Neural progenitor cell (in vitro differentiated cells): ENCODE measurements around the gene DCAF7. TPM values are rescaled to one million over a fixed set of nuclear protein-coding genes. Genes with fewer than 3 reads are reported as not detected.

Experiments
- DNase-seq: peaks from one replicate; pipeline ENCODE4 v3.0.0-alpha.2; 2016; ENCODE audit warnings: low spot score
- H2AFZ ChIP-seq: fragments of 200-600 bp; sonication (generic); replicated peaks from 2 replicates; pipeline ENCODE4 v1.6.1; 2016; ENCODE audit warnings: antibody characterized with exemption
- H3F3A ChIP-seq: fragments of 200-600 bp; sonication (generic); 2 replicates; pipeline ENCODE4 v1.6.1; 2016; ENCODE audit warnings: antibody characterized with exemption, low read depth
- H3K27ac ChIP-seq: fragments of 200-600 bp; sonication (generic); 2 replicates; pipeline ENCODE4 v1.5.1; 2016; ENCODE audit warnings: mild to moderate bottlenecking
- H3K27me3 ChIP-seq: fragments of 200-600 bp; sonication (generic); 2 replicates; pipeline ENCODE4 v1.6.1; 2016; ENCODE audit warnings: mild to moderate bottlenecking, moderate library complexity
- H3K36me3 ChIP-seq: fragments of 200-600 bp; sonication (generic); 2 replicates; pipeline ENCODE4 v1.5.1; 2016
- H3K4me1 ChIP-seq: fragments of 200-600 bp; sonication (generic); 2 replicates; pipeline ENCODE4 v1.6.1; 2016; ENCODE audit warnings: mixed run types
- H3K4me2 ChIP-seq: fragments of 200-600 bp; sonication (generic); 2 replicates; pipeline ENCODE4 v1.6.1; 2016
- H3K4me3 ChIP-seq: fragments of 200-600 bp; sonication (generic); 2 replicates; pipeline ENCODE4 v1.5.1; 2016
- H3K79me2 ChIP-seq: fragments of 200-600 bp; sonication (generic); 2 replicates; pipeline ENCODE4 v1.6.1; 2016; ENCODE audit warnings: low read depth
- H3K9ac ChIP-seq: fragments of 200-600 bp; sonication (generic); 2 replicates; pipeline ENCODE4 v1.6.1; 2016
- H3K9me3 ChIP-seq: fragments of 200-600 bp; sonication (generic); 2 replicates; pipeline ENCODE4 v1.5.1; 2016; ENCODE audit warnings: low read depth
- H4K20me1 ChIP-seq: fragments of 200-600 bp; sonication (generic); 2 replicates; pipeline ENCODE4 v1.6.1; 2016; ENCODE audit warnings: low read depth
- H3K27ac Mint-ChIP-seq: 3 replicates; pipeline ENCODE4 v1.8.0; 2021; ENCODE audit warnings: mixed read lengths
- H3K27me3 Mint-ChIP-seq: 2 replicates; pipeline ENCODE4 v1.8.0; 2022; ENCODE audit warnings: low read depth, mild to moderate bottlenecking, inconsistent platforms, moderate library complexity, mixed read lengths; ENCODE audit not compliant: insufficient read depth
- H3K36me3 Mint-ChIP-seq: 3 replicates; pipeline ENCODE4 v1.8.0; 2021; ENCODE audit warnings: mixed read lengths
- H3K4me1 Mint-ChIP-seq: 3 replicates; pipeline ENCODE4 v1.8.0; 2021; ENCODE audit warnings: mixed read lengths
- H3K4me3 Mint-ChIP-seq: 3 replicates; pipeline ENCODE4 v1.8.0; 2021; ENCODE audit warnings: mild to moderate bottlenecking, moderate library complexity, mixed read lengths
- H3K9me3 Mint-ChIP-seq: 3 replicates; pipeline ENCODE4 v1.8.0; 2020; ENCODE audit warnings: mixed read lengths
- CTCF ChIP-seq: fragments of 200-600 bp; sonication (generic); IDR thresholded peaks from 2 replicates; pipeline ENCODE4 v1.5.1; 2017; ENCODE audit warnings: antibody characterized with exemption, mild to moderate bottlenecking
- EZH2 ChIP-seq: fragments of 200-600 bp; sonication (generic); IDR thresholded peaks from 2 replicates; pipeline ENCODE4 v1.6.1; 2017; ENCODE audit warnings: antibody characterized with exemption, mild to moderate bottlenecking, moderate library complexity
- EZH2phosphoT487 ChIP-seq: fragments of 200-600 bp; sonication (generic); IDR thresholded peaks from 2 replicates; pipeline ENCODE4 v1.6.1; 2017; ENCODE audit warnings: antibody characterized with exemption
- total RNA-seq: library from RNA; depleted of rRNA; stranded (reverse); fragments of >200 nt; gene quantifications from 2 replicates; pipeline ENCODE4 v1.2.3, GENCODE V29; 2015; ENCODE audit warnings: low replicate concordance

Gene DCAF7
- total RNA-seq, 1 donor from 2014 or later, result 56.5 TPM

- TF ChIP-seq EZH2phosphoT487 (no peak), EZH2 (no peak), CTCF (no peak)
- Mint-ChIP-seq H3K4me1 (no peaks in the 10 kb centered on the region), H3K27ac (no peak overlapping the region), H3K27me3 (no peaks in the 10 kb centered on the region), H3K4me3 (no peak overlapping the region), H3K36me3 (peaks cover 1% of the 10 kb centered on the region), H3K9me3 (no peaks in the 10 kb centered on the region)
- Histone ChIP-seq H3K27ac (no peak overlapping the region), H4K20me1 (peaks cover 75% of the 10 kb centered on the region), H3K79me2 (peaks cover 96% of the 10 kb centered on the region), H3K27me3 (no peaks in the 10 kb centered on the region), H3K36me3 (no peaks in the 10 kb centered on the region), H3K4me2 (no peak overlapping the region), H3K9ac (no peak overlapping the region), H3K4me3 (no peak overlapping the region), H3F3A (no peaks in the 10 kb centered on the region), H3K9me3 (no peaks in the 10 kb centered on the region), H2AFZ (no peak overlapping the region), H3K4me1 (no peaks in the 10 kb centered on the region)
- DNase-seq, result no peak
Observed at GRCh38 chr17:63563339-63563738, 13.1 kb downstream of the DCAF7 start.

DNA sequence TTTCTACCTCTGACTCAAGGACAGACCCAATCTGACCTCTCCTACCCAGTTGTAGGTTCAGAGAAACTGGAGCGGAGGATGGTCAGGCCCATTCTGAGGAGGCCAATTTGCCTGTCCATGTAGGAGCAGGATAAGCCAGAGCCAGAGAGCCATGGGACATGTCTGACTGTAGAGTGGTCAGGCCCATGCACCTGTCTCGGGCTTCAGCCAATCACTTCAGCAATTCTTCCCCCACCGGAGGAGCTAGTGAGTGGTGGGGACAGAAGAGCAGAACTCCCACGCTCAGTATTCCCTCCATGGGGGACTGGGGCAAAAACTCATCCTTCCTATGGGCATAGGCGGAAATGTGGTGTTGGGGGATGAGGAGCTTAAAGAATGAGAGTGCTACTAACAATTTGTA lies 14.3 kb downstream of the DCAF7 start:
- Histone ChIP-seq H2AFZ (no peak overlapping the region), H3K4me2 (no peak overlapping the region), H3K9me3 (no peaks in the 10 kb centered on the region), H4K20me1 (peaks cover 78% of the 10 kb centered on the region), H3K27ac (no peak overlapping the region), H3K4me1 (no peaks in the 10 kb centered on the region), H3K9ac (no peak overlapping the region), H3F3A (no peaks in the 10 kb centered on the region), H3K79me2 (peaks cover 98% of the 10 kb centered on the region), H3K27me3 (no peaks in the 10 kb centered on the region), H3K4me3 (no peak overlapping the region), H3K36me3 (no peaks in the 10 kb centered on the region)
- Mint-ChIP-seq H3K27me3 (no peaks in the 10 kb centered on the region), H3K27ac (no peak overlapping the region), H3K36me3 (peaks cover 1% of the 10 kb centered on the region), H3K9me3 (no peaks in the 10 kb centered on the region), H3K4me1 (no peaks in the 10 kb centered on the region), H3K4me3 (no peak overlapping the region)
- DNase-seq, result no peak
- TF ChIP-seq EZH2phosphoT487, result no peak
- no peak for TF ChIP-seq CTCF
- TF ChIP-seq EZH2, result no peak

- peaks cover 98% of the 10 kb centered on the region for H3K79me2 ChIP-seq
- H3K36me3 ChIP-seq, result no peaks in the 10 kb centered on the region
- H3K4me1 Mint-ChIP-seq, result no peaks in the 10 kb centered on the region
- H3K36me3 Mint-ChIP-seq, result peaks cover 1% of the 10 kb centered on the region
- peaks cover 77% of the 10 kb centered on the region for H4K20me1 ChIP-seq
- no peak overlapping the region for H2AFZ ChIP-seq
- no peak for DNase-seq
- TF ChIP-seq EZH2 (no peak), CTCF (no peak), EZH2phosphoT487 (no peak)
- no peak overlapping the region for H3K4me3 Mint-ChIP-seq
- no peak overlapping the region for H3K27ac Mint-ChIP-seq
- no peaks in the 10 kb centered on the region for H3K4me1 ChIP-seq
- H3F3A ChIP-seq, result no peaks in the 10 kb centered on the region
- no peak overlapping the region for H3K4me3 ChIP-seq
- no peak overlapping the region for H3K9ac ChIP-seq
- H3K9me3 ChIP-seq, result no peaks in the 10 kb centered on the region
- no peak overlapping the region for H3K4me2 ChIP-seq
- no peaks in the 10 kb centered on the region for H3K27me3 ChIP-seq
- no peak overlapping the region for H3K27ac ChIP-seq
- no peaks in the 10 kb centered on the region for H3K27me3 Mint-ChIP-seq
- H3K9me3 Mint-ChIP-seq, result no peaks in the 10 kb centered on the region
Observed at GRCh38 chr17:63567229-63567628, 17.0 kb downstream of the DCAF7 start.
